ENCODE measurements around the gene ZP4.

ZP4 gene

DNA sequence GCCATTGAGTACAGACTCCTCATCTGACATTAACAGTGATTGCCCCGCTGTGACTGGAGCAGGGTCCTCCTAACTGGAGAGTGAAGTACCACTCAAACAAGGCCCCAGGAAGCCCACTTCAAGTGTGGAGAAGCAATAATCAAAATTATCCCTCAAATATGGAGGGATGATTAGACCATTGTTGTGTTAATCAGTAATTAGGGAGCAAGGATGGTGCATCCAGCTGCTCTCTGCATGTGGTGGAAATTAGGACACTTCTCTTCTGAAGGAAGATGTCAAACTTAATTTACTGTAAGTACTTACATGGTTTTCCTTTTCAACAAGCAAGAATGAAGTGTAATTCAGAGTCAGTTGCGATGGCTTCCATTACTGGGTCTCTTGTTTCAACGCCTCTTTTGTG lies 3.4 kb upstream of the ZP4 start:
- no peak for DNase-seq (ENCODE audit: low spot score in 2 of 2)
- Mint-ChIP-seq H3K36me3 (no peaks in the 10 kb centered on the region), H3K9me3 (no peaks in the 10 kb centered on the region), H3K4me1 (no peaks in the 10 kb centered on the region), H3K27me3 (no peaks in the 10 kb centered on the region), H3K4me3 (no peak overlapping the region), H3K27ac (no peak overlapping the region)
- ATAC-seq (ENCODE audit: low read depth) = no peak

DNA sequence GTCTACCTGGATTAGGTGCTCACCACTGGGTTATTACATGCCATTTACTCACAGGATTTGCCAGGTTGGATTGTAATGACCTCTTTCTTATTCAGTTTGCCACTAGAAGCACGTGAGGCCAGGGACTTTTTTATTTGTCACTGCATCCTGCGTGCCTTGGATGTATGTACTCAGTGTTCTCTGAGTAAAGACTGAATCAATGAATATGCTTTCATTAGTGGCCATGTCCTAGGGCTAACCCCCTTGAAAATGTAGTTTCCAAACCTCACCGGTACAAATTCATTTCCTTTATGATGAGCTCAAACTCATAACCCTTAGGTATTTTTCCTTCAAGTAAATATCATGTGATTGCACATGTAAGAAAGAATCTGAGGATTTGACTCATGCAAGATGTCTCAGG lies 1.3 kb upstream of the ZP4 start:
- H3K4me1 Mint-ChIP-seq = no peaks in the 10 kb centered on the region
- no peaks in the 10 kb centered on the region for H3K27me3 Mint-ChIP-seq
- H3K27ac Mint-ChIP-seq = no peak overlapping the region
- H3K9me3 Mint-ChIP-seq = no peaks in the 10 kb centered on the region
- no peak for DNase-seq (ENCODE audit: low spot score in 2 of 2)
- H3K36me3 Mint-ChIP-seq = no peaks in the 10 kb centered on the region
- H3K4me3 Mint-ChIP-seq = no peak overlapping the region
- ATAC-seq (ENCODE audit: low read depth) = no peak

DNA sequence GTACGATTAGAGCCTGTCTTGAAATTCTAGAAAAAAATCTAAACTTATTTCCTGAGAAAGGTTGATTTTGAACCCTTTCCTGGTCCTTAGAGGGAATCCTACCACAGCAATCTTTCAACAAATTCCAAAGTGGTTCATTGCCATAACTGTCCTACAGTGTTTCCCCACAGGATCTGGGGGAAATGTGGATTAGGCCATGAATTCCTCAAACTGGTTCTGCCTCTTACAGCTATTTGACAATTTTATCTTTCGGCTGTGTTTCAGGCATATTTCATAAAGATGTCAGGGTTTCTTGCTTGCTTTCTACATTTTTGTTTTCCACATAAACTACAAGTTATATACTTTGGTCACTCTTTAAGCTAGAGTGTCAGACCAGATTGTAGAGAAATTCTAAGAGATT lies 544 bp upstream of the ZP4 start:
- Mint-ChIP-seq H3K36me3 (no peaks in the 10 kb centered on the region), H3K27me3 (no peaks in the 10 kb centered on the region), H3K4me3 (no peak overlapping the region), H3K27ac (no peak overlapping the region), H3K9me3 (no peaks in the 10 kb centered on the region), H3K4me1 (no peaks in the 10 kb centered on the region)
- DNase-seq (ENCODE audit: low spot score in 2 of 2) = no peak
- no peak for ATAC-seq (ENCODE audit: low read depth)

DNA sequence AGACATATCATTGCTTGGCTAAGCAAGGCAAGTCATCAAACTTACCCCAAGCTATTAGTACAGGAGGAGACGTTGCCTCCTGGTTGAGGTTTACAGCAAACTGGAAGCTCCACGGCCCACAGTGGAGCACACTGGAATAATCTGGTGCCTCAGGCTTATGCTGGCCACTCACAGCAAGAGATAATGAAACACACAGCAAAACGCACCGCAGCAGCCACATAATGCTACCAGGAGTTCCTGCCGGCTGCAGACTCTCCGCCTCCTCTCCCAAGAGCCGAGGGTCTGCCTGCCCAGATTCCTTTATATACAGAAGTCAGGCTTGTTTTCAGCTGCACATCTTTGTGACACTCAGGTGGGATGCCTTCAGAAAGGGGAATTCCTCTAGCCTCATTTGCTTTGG lies 306 bp downstream of the ZP4 start:
- Mint-ChIP-seq H3K36me3 (no peaks in the 10 kb centered on the region), H3K27me3 (no peaks in the 10 kb centered on the region), H3K27ac (no peak overlapping the region), H3K4me1 (no peaks in the 10 kb centered on the region), H3K4me3 (no peak overlapping the region), H3K9me3 (no peaks in the 10 kb centered on the region)
- DNase-seq (ENCODE audit: low spot score in 2 of 2) (no peak), ATAC-seq (ENCODE audit: low read depth) (no peak)

DNA sequence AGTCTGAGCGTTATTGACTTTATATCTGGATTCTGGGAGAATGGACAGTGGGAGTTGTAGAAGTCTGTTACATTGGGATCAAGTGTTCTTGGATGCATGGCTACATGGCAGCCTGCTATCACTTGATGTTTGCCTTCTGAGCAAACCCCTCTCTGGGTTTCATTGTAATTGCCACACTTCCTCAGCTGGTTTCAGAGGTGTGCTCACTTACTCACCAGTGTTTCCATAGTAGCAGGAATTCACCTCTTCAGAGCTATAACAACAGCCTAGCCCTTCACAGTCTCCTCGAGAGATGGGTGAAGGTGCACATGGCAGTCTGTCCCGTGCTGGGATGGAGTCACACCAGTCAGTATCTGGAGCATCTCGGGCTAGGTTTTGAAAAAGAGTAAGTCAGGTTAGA lies 2.6 kb downstream of the ZP4 start:
- no peak for ATAC-seq (ENCODE audit: low read depth)

DNA sequence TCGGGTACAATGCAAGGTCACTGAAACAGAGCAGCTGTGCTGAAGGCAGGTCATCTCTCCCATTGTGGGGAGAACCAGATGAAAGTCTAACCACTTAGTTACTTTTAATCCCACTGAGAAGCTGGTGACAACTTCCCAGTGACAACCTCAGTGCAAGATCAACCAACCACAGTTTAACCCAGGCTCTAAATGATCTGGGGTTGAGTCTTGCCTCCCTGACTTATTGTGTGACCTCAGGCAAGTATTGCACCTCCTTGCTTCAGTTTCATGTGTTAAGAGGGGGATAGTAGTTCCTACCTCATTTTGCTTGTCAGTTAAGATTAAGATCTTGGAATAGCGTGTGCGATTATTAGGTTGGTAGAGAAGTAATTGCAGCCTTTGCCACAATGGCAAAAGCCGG lies 3.2 kb downstream of the ZP4 start:
- no peak overlapping the region for H3K27ac Mint-ChIP-seq
- H3K4me1 Mint-ChIP-seq = no peaks in the 10 kb centered on the region
- no peak for DNase-seq (ENCODE audit: low spot score in 2 of 2)
- no peak overlapping the region for H3K4me3 Mint-ChIP-seq
- no peaks in the 10 kb centered on the region for H3K9me3 Mint-ChIP-seq
- no peaks in the 10 kb centered on the region for H3K27me3 Mint-ChIP-seq
- no peak for ATAC-seq (ENCODE audit: low read depth)
- no peaks in the 10 kb centered on the region for H3K36me3 Mint-ChIP-seq

More for the DNA sequence above, 2.6 kb downstream of the ZP4 start:
- Mint-ChIP-seq H3K9me3 (no peaks in the 10 kb centered on the region), H3K4me1 (no peaks in the 10 kb centered on the region), H3K4me3 (no peak overlapping the region), H3K27me3 (no peaks in the 10 kb centered on the region), H3K36me3 (no peaks in the 10 kb centered on the region), H3K27ac (no peak overlapping the region)
- no peak for DNase-seq (ENCODE audit: low spot score in 2 of 2)

DNA sequence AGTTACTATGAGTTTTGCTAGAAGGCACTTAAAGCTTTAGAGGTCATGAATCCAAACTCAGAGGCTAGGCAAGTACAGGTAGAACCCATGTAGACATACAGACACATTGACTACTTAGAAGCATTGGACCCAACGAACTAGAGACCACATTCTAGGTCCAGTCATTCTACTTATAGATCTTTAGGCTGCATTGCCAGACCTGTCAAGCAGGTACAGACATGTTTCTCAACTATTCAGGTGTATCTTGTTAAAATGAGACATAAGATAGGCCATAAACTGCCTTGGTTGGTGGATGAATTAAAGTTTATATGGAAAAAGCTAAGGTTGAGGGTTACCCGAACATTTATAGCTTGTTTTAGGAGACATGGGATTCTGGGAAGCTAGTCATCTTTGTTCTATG lies 6.5 kb downstream of the ZP4 start:
- Mint-ChIP-seq H3K9me3 (no peaks in the 10 kb centered on the region), H3K4me3 (no peak overlapping the region), H3K27me3 (no peaks in the 10 kb centered on the region), H3K4me1 (no peaks in the 10 kb centered on the region), H3K36me3 (no peaks in the 10 kb centered on the region), H3K27ac (no peak overlapping the region)
- DNase-seq (ENCODE audit: low spot score in 2 of 2) = no peak
- ATAC-seq (ENCODE audit: low read depth) = no peak

DNA sequence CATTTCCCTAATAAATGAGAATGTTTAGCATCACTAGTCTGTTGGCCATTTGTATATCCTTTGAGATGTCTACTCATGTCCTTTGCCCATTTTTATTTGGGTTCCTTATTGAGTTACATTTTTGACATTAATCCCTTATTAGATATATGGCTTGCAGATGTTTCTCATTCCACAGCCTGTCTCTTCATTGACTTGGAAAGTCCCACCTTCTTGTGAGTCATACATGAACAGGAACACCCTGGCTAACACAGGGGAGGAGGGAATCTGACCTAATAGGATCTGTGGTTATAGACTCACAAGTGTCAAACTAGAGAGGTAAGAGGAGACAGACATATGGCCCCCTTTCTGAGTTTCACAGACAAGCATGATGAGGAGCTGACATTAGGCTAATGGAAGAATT lies 11.5 kb downstream of the ZP4 start:
- Mint-ChIP-seq H3K4me1 (no peaks in the 10 kb centered on the region), H3K9me3 (no peaks in the 10 kb centered on the region), H3K27me3 (no peaks in the 10 kb centered on the region), H3K27ac (no peak overlapping the region), H3K36me3 (no peaks in the 10 kb centered on the region), H3K4me3 (no peak overlapping the region)
- ATAC-seq (ENCODE audit: low read depth) (no peak), DNase-seq (ENCODE audit: low spot score in 2 of 2) (no peak)

DNA sequence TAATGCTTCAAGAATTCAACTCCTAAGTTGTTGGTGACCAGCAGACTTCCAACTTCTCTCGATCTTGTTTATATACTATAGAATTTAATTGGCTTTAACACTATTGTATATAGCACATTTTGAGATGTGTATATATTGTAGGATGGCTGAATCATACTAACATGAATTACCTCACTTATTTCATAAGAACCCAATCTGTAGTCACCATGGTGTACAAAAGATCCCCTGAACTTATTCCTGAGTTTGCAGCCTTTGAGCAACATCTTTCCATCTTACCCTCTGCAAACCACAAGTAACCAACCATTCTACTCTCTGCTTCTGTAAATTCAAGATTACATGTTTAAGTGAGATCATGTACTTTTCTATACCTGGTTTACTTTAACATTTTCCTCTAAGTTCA lies 12.3 kb downstream of the ZP4 start:
- Mint-ChIP-seq H3K36me3 (no peaks in the 10 kb centered on the region), H3K27ac (no peak overlapping the region), H3K4me3 (no peak overlapping the region), H3K9me3 (no peaks in the 10 kb centered on the region), H3K27me3 (no peaks in the 10 kb centered on the region), H3K4me1 (no peaks in the 10 kb centered on the region)
- DNase-seq (ENCODE audit: low spot score in 2 of 2) (no peak), ATAC-seq (ENCODE audit: low read depth) (no peak)

DNA sequence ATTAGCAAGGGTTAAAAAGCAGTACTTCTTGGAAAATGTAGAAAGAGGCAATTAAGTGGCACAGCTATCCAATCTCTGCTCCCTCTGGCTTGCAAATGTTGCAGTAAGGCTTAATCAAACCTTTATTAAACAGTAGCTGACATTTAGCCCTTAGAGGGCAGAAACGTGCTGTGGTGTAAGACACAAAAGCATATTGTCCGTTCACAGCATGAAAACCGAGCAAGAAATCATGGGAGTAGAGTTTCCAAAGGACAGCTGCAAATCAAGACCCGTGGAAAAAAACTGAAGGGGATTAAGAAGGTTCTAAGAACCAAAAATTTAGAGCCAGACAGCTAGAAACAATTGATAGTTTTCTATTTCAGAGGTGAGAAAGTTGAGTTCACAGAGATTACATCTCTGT lies 13.1 kb downstream of the ZP4 start:
- Mint-ChIP-seq H3K9me3 (no peaks in the 10 kb centered on the region), H3K27me3 (no peaks in the 10 kb centered on the region), H3K36me3 (no peaks in the 10 kb centered on the region), H3K4me1 (no peaks in the 10 kb centered on the region), H3K4me3 (no peak overlapping the region), H3K27ac (no peak overlapping the region)
- ATAC-seq (ENCODE audit: low read depth) (no peak), DNase-seq (ENCODE audit: low spot score in 2 of 2) (no peak)

DNA sequence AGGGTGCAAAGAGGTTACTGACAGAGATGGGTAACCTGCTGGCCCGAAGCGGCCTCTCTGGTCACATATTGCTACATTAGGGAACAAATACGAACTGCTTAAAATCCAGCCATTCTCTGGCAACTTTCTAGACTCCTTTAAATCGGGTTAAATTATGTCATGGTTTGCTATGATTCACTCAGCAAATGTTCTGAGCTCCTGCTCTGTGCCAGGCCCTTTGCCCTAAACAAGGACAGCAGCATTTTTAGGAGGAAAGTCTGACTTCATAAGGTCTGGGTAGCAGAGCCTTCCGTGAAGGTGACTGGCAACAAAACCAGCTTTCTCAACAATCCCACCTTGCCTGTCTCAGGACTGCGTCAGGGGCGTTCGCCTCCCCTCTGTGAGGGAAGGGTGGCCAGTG lies 15.4 kb downstream of the ZP4 start:
- no peaks in the 10 kb centered on the region for H3K9me3 Mint-ChIP-seq
- no peak for ATAC-seq (ENCODE audit: low read depth)
- no peak overlapping the region for H3K27ac Mint-ChIP-seq

DNA sequence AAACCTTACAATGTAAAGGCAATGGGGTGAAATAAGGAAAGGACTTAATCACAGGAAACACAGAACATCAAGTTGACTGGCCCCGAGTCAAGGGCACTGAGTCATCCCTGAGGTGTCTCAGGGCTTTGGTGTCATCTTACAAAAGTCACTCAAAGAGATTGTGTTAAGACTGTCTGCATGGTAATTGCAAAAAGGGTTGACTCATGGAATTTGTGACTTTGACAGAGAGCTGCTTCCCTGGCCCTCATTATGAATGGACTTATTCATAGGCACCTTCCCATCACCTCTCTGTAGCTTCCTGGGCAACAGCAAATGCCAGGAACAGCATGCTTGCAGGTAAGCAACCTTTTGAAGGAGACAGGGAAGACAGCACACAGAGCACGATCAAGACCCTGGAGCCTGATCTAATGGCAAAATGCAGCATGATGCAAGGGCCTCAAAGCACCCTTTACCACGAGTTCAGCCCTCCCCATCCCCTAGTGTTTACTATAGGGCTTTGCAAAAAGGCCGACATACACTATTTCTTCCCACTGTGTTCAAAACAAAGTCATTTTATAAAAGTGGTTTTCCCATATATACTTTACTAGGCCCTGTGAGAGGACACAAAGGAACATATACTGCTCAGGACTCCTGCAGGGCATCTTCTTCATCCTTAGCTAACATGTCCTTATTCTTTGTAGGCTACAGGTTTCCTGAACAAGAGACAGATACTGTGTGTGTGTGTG lies 17.1 kb downstream of the ZP4 start:
- DNase-seq (ENCODE audit: low spot score in 2 of 2) (no peak), ATAC-seq (ENCODE audit: low read depth) (no peak)
- no peak overlapping the region for H3K27ac Mint-ChIP-seq
- H3K4me3 Mint-ChIP-seq = no peak overlapping the region
- H3K27me3 Mint-ChIP-seq = no peaks in the 10 kb centered on the region
- H3K9me3 Mint-ChIP-seq = no peaks in the 10 kb centered on the region
- H3K4me1 Mint-ChIP-seq = no peaks in the 10 kb centered on the region
- no peaks in the 10 kb centered on the region for H3K36me3 Mint-ChIP-seq

More for the DNA sequence above, 15.4 kb downstream of the ZP4 start:
- Mint-ChIP-seq H3K4me3 (no peak overlapping the region), H3K4me1 (no peaks in the 10 kb centered on the region), H3K36me3 (no peaks in the 10 kb centered on the region), H3K27me3 (no peaks in the 10 kb centered on the region)
- DNase-seq (ENCODE audit: low spot score in 2 of 2) = no peak

DNA sequence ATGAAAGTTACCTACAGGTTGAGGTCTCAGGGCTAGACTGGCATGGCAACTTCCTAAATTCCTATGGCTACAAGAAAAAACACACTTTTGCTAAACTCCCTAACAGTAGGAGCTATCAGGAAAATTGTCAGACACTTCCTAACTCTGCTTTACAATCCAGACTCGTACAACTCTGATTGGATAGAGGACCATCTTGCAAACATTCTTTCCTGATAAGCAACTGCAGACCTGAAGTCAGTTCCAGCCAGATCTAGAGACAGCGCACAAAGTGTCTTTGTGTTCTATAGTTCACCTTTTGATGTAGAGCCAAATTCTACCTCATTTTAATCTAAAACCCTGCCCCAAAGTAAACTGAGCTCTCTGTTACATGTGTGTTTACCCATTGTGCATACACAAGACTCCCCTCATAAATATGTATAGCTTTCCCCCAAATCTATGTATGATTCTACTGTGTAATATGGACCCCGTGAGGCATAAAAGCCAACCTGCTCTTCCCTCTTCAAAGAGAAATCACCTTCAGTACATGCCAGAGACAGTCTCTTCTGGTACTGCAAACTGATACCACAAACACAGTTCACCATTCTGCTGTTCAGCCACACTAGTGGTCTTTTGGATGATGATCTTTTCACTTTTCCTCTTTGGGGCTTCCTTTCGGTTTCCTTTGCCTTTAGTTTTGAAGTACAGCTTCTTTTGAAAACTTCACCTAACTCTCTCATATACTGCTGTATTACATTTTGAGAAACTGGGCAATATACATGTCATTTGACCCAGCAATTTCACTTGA lies 21.7 kb downstream of the ZP4 start:
- Mint-ChIP-seq H3K27ac (no peak overlapping the region), H3K4me1 (peaks cover 2% of the 10 kb centered on the region), H3K4me3 (no peak overlapping the region), H3K27me3 (peaks cover 2% of the 10 kb centered on the region), H3K36me3 (no peaks in the 10 kb centered on the region), H3K9me3 (no peaks in the 10 kb centered on the region)
- ATAC-seq (ENCODE audit: low read depth) (no peak), DNase-seq (ENCODE audit: low spot score in 2 of 2) (no peak)

DNA sequence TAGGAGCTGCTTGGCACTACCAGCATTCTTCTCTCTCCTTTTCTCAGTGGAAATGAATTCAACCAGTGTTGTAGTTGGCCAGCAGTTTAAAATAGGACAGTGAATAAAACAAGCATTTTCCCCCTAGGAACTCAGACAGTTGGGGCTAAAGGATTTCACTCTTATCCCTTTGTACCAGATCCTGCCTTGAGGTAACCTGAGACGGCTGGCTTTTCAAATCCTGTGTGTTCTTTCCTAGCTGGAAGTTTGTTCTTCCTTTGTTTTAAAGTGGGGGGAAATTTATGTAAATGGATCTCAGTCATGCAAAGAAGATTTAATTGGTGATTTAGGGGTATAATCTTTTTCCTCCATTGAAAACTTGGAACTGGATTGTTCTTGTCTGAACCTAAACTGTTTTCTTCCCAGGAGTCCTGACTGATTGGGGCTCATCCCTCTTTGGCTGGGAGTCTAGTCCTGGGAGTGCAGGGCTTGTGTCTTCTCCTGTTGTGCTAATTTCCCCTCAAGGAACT lies 23.3 kb downstream of the ZP4 start:
- Mint-ChIP-seq H3K27me3 (peaks cover 2% of the 10 kb centered on the region), H3K4me1 (peaks cover 2% of the 10 kb centered on the region), H3K36me3 (no peaks in the 10 kb centered on the region), H3K4me3 (no peak overlapping the region), H3K27ac (no peak overlapping the region), H3K9me3 (no peaks in the 10 kb centered on the region)
- no peak for DNase-seq (ENCODE audit: low spot score in 2 of 2)
- no peak for ATAC-seq (ENCODE audit: low read depth)

Data from memory B cell (primary cell).